H9 (cell line): ENCODE measurements around the gene GLCE. TPM values are rescaled to one million over a fixed set of nuclear protein-coding genes. Genes with fewer than 3 reads are reported as not detected.

ENCODE experiments used
- DNase-seq: peaks from one replicate; pipeline ENCODE4 v3.0.0-alpha.2; 2017
- H2AFZ ChIP-seq: one replicate; pipeline ENCODE4 v1.6.1; 2013; ENCODE audit warnings: mild to moderate bottlenecking, low read length, control low read depth, moderate library complexity
- H2AK5ac ChIP-seq: 2 replicates; pipeline ENCODE4 v1.6.1; 2013; ENCODE audit warnings: low read length, control low read depth, mixed read lengths; ENCODE audit not compliant: insufficient read length
- H2BK120ac ChIP-seq: one replicate; pipeline ENCODE4 v1.6.1; 2013; ENCODE audit warnings: low read depth, mild to moderate bottlenecking, low read length, control low read depth, inconsistent platforms; ENCODE audit not compliant: poor library complexity, severe bottlenecking
- H2BK12ac ChIP-seq: 2 replicates; pipeline ENCODE4 v1.6.1; 2013; ENCODE audit warnings: low read length, control low read depth, mixed read lengths, low read depth; ENCODE audit not compliant: insufficient read length
- H2BK15ac ChIP-seq: 2 replicates; pipeline ENCODE4 v1.6.1; 2013; ENCODE audit warnings: low read depth, low read length, control low read depth
- H2BK20ac ChIP-seq: one replicate; pipeline ENCODE4 v1.6.1; 2013; ENCODE audit warnings: low read depth, mild to moderate bottlenecking, low read length, control low read depth, inconsistent platforms; ENCODE audit not compliant: poor library complexity, severe bottlenecking
- H2BK5ac ChIP-seq: 2 replicates; pipeline ENCODE4 v1.6.1; 2013; ENCODE audit warnings: low read length, control low read depth, mixed read lengths; ENCODE audit not compliant: insufficient read length
- H3K14ac ChIP-seq: 2 replicates; pipeline ENCODE4 v1.6.1; 2013; ENCODE audit warnings: low read length, control low read depth; ENCODE audit not compliant: insufficient read depth
- H3K18ac ChIP-seq: 2 replicates; pipeline ENCODE4 v1.6.1; 2013; ENCODE audit warnings: low read depth, mild to moderate bottlenecking, mixed read lengths, low read length, control low read depth; ENCODE audit not compliant: insufficient read length
- H3K23ac ChIP-seq: 2 replicates; pipeline ENCODE4 v1.6.1; 2013; ENCODE audit warnings: low read length, control low read depth, mixed read lengths, low read depth; ENCODE audit not compliant: insufficient read length
- H3K23me2 ChIP-seq: 2 replicates; pipeline ENCODE4 v1.6.1; 2013; ENCODE audit warnings: low read depth, mild to moderate bottlenecking, mixed read lengths, low read length, control low read depth; ENCODE audit not compliant: insufficient read length, poor library complexity, severe bottlenecking
- H3K27ac ChIP-seq: 2 replicates; pipeline ENCODE4 v1.5.1; 2013; ENCODE audit warnings: low read length, control low read depth, mixed read lengths, low read depth; ENCODE audit not compliant: insufficient read length
- H3K27me3 ChIP-seq: 2 replicates; pipeline ENCODE4 v1.6.1; 2013; ENCODE audit warnings: low read length, control low read depth, inconsistent platforms; ENCODE audit not compliant: insufficient read depth
- H3K4ac ChIP-seq: 2 replicates; pipeline ENCODE4 v1.6.1; 2013; ENCODE audit warnings: low read depth, mild to moderate bottlenecking, control low read depth, inconsistent platforms, low read length, moderate library complexity
- H3K4me1 ChIP-seq: 2 replicates; pipeline ENCODE4 v1.6.1; 2013; ENCODE audit warnings: low read length, control low read depth, inconsistent platforms; ENCODE audit not compliant: insufficient read depth
- H3K4me2 ChIP-seq: 2 replicates; pipeline ENCODE4 v1.6.1; 2013; ENCODE audit warnings: low read length, control low read depth, mixed read lengths; ENCODE audit not compliant: insufficient read length, insufficient read depth
- H3K56ac ChIP-seq: 2 replicates; pipeline ENCODE4 v1.6.1; 2013; ENCODE audit warnings: low read depth, mild to moderate bottlenecking, mixed read lengths, low read length, control low read depth; ENCODE audit not compliant: insufficient read length
- H3K79me1 ChIP-seq: 2 replicates; pipeline ENCODE4 v1.6.1; 2013; ENCODE audit warnings: low read depth, mild to moderate bottlenecking, moderate library complexity, low read length, control low read depth, inconsistent platforms; ENCODE audit not compliant: insufficient read depth, poor library complexity, severe bottlenecking
- H3K79me2 ChIP-seq: 2 replicates; pipeline ENCODE4 v1.6.1; 2013; ENCODE audit warnings: low read length, control low read depth, inconsistent platforms; ENCODE audit not compliant: insufficient read depth
- H3K9ac ChIP-seq: 2 replicates; pipeline ENCODE4 v1.6.1; 2013; ENCODE audit warnings: low read length, control low read depth, mixed read lengths; ENCODE audit not compliant: insufficient read length; ENCODE audit errors: extremely low read depth
- H3K9me3 ChIP-seq: one replicate; pipeline ENCODE4 v1.6.1; 2013; ENCODE audit warnings: low read depth, low read length, inconsistent platforms; ENCODE audit not compliant: control insufficient read depth
- H3T11ph ChIP-seq: one replicate; pipeline ENCODE4 v1.6.1; 2013; ENCODE audit warnings: mild to moderate bottlenecking, low read length, control low read depth, inconsistent platforms
- H4K20me1 ChIP-seq: one replicate; pipeline ENCODE4 v1.6.1; 2013; ENCODE audit not compliant: control insufficient read depth, insufficient read length, insufficient read depth
- H4K5ac ChIP-seq: 2 replicates; pipeline ENCODE4 v1.6.1; 2013; ENCODE audit warnings: low read depth, mild to moderate bottlenecking, mixed read lengths, low read length, control low read depth; ENCODE audit not compliant: insufficient read length
- H4K8ac ChIP-seq: replicated peaks from 2 replicates; pipeline ENCODE4 v1.6.1; 2013; ENCODE audit warnings: low read length, control low read depth, mixed read lengths, low read depth; ENCODE audit not compliant: insufficient read length
- H4K91ac ChIP-seq: 2 replicates; pipeline ENCODE4 v1.6.1; 2013; ENCODE audit warnings: low read depth, mild to moderate bottlenecking, moderate library complexity, mixed read lengths, low read length, control low read depth; ENCODE audit not compliant: insufficient read length
- H3K27ac Mint-ChIP-seq, 3 experiments: 2 replicates in 2 of 3; 3 replicates in 1 of 3; pipeline ENCODE4 v1.8.0; 2020 to 2021; ENCODE audit warnings: mixed read lengths in 3 of 3, mild to moderate bottlenecking in 1 of 3, moderate library complexity in 1 of 3
- H3K27me3 Mint-ChIP-seq: 2 replicates; pipeline ENCODE4 v1.8.0; 2021; ENCODE audit warnings: low read depth, mild to moderate bottlenecking, moderate library complexity, mixed read lengths
- H3K36me3 Mint-ChIP-seq, 3 experiments: 2 replicates in 2 of 3; 3 replicates in 1 of 3; pipeline ENCODE4 v1.8.0; 2020 to 2021; ENCODE audit warnings: low read depth in 3 of 3, mixed read lengths in 3 of 3; ENCODE audit not compliant: insufficient read depth in 1 of 3
- H3K4me1 Mint-ChIP-seq, 2 experiments: 2 replicates each; pipeline ENCODE4 v1.8.0; 2020; ENCODE audit warnings: mixed read lengths in 2 of 2
- H3K4me3 Mint-ChIP-seq, 2 experiments: 2 replicates in 1 of 2; 3 replicates in 1 of 2; pipeline ENCODE4 v1.8.0; 2020 to 2021; ENCODE audit warnings: mild to moderate bottlenecking in 2 of 2, mixed read lengths in 2 of 2, moderate library complexity in 1 of 2
- H3K9me3 Mint-ChIP-seq, 2 experiments: 2 replicates in 1 of 2; 3 replicates in 1 of 2; pipeline ENCODE4 v1.8.0; 2020; ENCODE audit warnings: mild to moderate bottlenecking in 2 of 2, mixed read lengths in 2 of 2, moderate library complexity in 1 of 2
- CTCF ChIP-seq: fragments of 200-600 bp; sonication (generic); conservative IDR thresholded peaks from 3 replicates; pipeline ENCODE4 v1.8.0; 2021; ENCODE audit warnings: antibody characterized with exemption, mild to moderate bottlenecking
- WGBS: extraction: QIAGEN DNeasy Blood & Tissue Kit; methylation state at CpG from one replicate; pipeline ENCODE4 v1.1.7; 2013; ENCODE audit warnings: missing lambda C conversion rate, low lambda C conversion rate, mixed read lengths; ENCODE audit not compliant: insufficient read length; ENCODE audit errors: extremely low coverage; 5-methylcytosine and 5-hydroxymethylcytosine counted together
- total RNA-seq: library from RNA; stranded (reverse); gene quantifications from 2 replicates; pipeline ENCODE4 v1.2.1, GENCODE V29; 2021

The GLCE gene
- total RNA-seq, 1 experiment from 2014 or later: 12.2 TPM

- H4K5ac ChIP-seq: no peak overlapping the region
- Mint-ChIP-seq H3K36me3 (peaks cover 0 to 29% (median 28%) of the 10 kb centered on the region in 3 experiments), H3K27me3 (no peaks in the 10 kb centered on the region), H3K27ac (no peak overlapping the region), H3K9me3 (peaks cover 7 to 13% of the 10 kb centered on the region in 2 experiments; a peak in 4 of 5 replicates), H3K4me1 (peaks cover 9 to 12% of the 10 kb centered on the region in 2 experiments), H3K4me3 (no peak overlapping the region)
- H3K23me2 ChIP-seq: no peaks in the 10 kb centered on the region
- no peak overlapping the region for H3K14ac ChIP-seq
- no peaks in the 10 kb centered on the region for H4K20me1 ChIP-seq
- no peak overlapping the region for H2BK120ac ChIP-seq
- no peak overlapping the region for H3K9ac ChIP-seq
- H3K4me1 ChIP-seq: no peaks in the 10 kb centered on the region
- no peak overlapping the region for H3K4ac ChIP-seq
- H3K9me3 ChIP-seq: no peaks in the 10 kb centered on the region
- no peaks in the 10 kb centered on the region for H3K27me3 ChIP-seq
- no peak overlapping the region for H4K91ac ChIP-seq
- H3K23ac ChIP-seq: no peak overlapping the region
- H3K4me2 ChIP-seq: no peak overlapping the region
- H2BK20ac ChIP-seq: no peak overlapping the region
- H3K56ac ChIP-seq: no peak overlapping the region
- no peak overlapping the region for H2BK5ac ChIP-seq
- no peak overlapping the region for H2AFZ ChIP-seq
- no peak overlapping the region for H3K18ac ChIP-seq
- no peak overlapping the region for H3T11ph ChIP-seq
- WGBS: no CpG with 5 or more reads among the region's 2 CpGs
- H3K79me2 ChIP-seq: no peaks in the 10 kb centered on the region
- H3K79me1 ChIP-seq: no peaks in the 10 kb centered on the region
- peak; percentile 61 for TF ChIP-seq CTCF
- H2BK12ac ChIP-seq: no peak overlapping the region
- no peak for DNase-seq
- H4K8ac ChIP-seq: no peak overlapping the region
- H2BK15ac ChIP-seq: no peak overlapping the region
- H3K27ac ChIP-seq: no peak overlapping the region
- no peak overlapping the region for H2AK5ac ChIP-seq
Measured at GRCh38 chr15:69225355-69226022, 65.1 kb downstream of the GLCE start.
